GM21528 (cell line): ENCODE results near the gene GRAMD2A.
A peak's percentile ranks its signal among the peaks of the same experiment; 100 is the strongest.

ENCODE experiments used
- ATAC-seq: cut with Tn5 transposase; IDR thresholded peaks from one replicate; pipeline ENCODE4 v1.9.1; 2021; ENCODE audit warnings: mild to moderate bottlenecking, moderate library complexity; ENCODE audit not compliant: unreplicated experiment, low FRiP score

Gene GRAMD2A

DNA sequence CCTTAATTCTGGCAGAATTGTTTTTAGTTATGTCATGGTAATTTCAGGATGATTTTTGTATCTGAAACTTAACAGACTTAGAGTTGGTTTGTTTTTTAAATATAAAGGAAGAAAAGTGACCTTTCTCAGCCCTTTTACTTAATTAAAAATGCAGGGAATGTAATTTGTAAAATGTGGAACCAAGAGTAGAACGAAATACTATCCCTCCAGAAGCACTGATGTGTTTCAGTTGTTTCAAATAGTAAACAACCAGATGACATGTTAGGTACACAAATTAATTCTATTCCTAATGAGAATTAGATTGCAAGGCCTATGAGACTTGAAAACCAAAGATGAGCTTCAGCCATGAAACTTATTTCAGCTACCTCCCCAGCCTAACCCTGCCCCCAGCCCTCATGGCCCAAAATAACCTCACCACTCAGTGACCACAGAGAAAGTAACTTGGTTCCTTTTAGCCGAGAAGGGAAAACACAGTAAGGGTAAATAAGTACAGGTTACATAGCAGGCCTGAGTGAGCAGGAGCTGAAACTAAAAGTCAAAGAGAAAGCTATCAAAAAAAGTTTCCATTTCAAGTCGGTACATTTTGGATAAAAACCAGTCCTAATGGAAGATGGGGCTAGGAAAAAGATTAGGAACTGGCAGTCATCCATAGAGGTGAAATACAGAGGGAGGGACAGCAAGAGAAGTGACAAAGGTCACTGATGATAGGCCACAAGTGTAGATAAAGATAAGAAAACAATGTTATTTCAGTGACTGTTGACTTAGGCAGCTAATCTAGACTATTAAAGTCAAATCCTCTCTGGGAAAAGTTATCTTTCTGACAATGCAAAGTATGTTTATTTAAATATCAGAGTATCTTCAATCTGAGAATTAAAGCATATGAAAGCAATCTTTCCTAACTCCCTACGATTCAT lies 56.2 kb downstream of the GRAMD2A start:
- peak; percentile 99 for ATAC-seq

DNA sequence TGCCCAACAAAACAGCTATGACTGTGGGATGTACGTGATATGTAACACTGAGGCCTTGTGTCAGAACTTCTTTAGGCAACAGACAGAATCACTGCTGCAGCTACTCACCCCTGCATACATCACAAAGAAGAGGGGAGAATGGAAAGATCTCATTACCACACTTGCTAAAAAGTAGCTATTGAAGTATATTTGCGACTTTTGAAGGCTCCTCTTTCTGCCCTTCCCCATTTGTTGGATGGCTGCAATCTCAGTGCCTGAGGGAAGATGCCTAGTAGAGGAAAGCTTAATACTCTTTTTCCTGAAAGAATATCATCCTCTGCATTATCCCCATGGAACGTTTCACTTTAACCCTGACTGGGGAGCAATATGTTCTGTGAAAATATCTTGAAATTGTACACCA lies 57.5 kb downstream of the GRAMD2A start:
- no peak for ATAC-seq

DNA sequence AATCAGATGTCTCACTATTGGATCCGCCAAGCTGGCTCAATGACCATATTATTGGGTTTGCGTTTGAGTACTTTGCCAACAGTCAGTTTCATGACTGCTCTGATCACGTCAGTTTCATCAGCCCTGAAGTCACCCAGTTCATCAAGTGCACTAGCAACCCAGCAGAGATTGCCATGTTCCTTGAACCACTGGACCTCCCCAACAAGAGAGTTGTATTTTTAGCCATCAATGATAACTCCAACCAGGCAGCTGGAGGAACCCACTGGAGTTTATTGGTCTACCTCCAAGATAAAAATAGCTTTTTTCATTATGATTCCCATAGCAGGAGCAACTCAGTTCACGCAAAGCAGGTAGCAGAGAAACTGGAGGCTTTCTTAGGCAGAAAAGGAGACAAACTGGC lies 57.9 kb downstream of the GRAMD2A start:
- ATAC-seq = no peak

DNA sequence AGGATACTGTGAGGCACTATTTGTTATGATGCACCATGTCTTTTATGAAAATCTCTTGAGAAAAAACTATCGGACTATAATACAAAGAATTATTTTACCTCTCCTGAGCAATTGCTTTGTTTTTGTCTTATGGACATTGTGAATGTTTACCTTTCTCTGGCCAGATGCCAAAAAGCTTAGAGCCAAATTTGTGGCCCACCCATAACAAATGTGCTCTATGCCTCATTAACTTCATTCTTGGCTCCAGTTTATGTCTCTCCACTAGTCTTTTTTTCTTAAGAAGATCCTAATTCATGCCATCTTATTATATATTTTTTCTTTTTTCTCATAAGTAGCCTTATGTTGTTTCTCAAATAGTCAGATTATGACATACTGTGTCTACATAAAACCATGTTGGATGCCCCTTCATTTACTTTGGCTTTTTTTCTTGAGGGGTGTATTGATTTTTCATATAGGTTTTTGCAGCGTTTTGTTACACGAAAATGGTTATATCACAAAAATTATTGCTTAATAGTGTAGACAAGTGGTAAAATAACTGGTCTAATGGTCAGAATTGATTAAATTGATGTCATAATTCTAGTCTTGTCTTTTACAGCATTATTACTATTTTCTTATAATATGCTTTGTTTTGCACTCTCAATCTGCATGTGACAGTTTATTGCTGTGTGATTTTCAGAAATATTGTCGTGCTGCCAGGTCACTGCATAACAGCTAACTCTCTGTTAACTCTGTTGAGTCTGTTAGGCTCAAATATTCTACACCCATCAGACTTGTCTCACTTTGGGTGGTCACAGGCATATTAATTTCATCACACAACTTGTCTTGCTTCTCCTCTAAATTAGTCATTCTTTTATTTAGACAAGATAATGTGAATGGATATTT lies 61.2 kb downstream of the GRAMD2A start:
- no peak for ATAC-seq

DNA sequence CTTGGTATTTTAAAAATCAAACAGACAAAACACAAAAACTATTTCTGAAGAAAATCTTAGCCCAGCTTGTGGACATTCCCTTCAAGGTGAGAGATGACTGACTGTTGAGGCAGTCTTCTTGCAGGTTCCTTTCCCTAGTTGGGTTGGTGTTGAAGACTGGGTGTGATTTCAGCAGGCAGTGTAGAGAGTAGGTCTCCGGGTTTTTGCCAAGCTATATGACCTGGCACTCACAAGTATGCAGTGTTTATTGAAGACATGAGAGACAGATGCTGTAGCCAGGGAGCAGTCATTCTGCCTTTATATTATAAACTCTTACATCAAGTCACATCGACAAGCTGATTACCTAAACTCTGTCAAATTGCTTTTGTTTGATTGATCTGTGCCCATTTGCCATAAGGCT lies 61.9 kb downstream of the GRAMD2A start:
- no peak for ATAC-seq

DNA sequence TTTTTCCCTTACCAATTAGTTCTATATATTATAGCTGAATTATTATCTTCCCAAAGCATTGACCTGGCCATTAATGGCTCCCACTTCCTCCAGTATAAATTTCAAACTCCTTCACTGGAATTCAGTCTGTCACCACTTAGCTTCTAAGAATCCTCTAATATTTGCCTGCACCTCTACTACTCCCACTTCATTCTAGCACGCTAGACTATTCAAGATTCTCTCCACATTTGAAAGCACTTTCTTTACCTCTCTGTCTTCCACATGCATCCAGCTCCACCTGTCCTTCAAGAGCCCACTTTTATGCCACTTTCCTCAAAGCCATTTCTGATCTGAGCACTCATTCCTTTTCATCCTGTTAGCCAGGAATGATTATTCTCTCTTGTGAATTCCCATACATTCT lies 64.4 kb downstream of the GRAMD2A start:
- no peak for ATAC-seq

DNA sequence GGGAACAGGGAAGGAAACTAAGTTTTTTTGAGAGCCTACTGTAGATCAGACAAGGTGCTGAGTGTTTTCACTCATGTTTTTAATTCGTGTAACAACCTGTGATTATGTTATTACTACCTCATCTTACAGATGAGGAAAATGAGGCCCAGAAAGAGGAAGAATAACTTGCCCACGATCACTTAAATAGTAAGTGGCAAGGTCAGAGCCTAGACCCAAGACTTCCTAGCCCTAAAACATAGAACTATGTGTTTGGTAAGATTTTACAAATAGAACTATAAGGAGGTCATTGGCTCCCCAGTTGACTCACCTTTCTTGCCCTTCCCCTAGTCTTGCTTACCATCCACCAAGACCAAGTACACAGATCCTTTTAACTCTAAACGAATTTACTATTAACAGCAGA lies 65.7 kb downstream of the GRAMD2A start:
- no peak for ATAC-seq

DNA sequence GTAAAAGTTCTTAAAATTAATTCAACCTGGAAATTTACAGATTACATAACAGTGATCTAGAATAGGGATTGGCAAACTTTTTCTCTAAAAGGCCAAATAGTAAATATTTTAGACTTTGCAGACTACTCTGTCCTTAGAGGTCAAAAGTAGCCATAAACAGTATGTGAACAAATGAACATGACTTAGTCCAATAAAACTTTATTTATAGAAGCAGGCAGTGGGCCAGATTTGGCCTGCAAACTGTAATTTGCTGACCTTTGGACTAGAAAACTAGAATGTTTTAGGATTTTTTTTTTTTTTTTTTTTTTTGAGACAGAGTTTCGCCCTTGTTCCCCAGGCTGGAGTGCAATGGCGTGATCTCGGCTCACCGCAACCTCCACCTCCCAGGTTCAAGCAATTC lies 67.3 kb downstream of the GRAMD2A start:
- ATAC-seq = no peak

DNA sequence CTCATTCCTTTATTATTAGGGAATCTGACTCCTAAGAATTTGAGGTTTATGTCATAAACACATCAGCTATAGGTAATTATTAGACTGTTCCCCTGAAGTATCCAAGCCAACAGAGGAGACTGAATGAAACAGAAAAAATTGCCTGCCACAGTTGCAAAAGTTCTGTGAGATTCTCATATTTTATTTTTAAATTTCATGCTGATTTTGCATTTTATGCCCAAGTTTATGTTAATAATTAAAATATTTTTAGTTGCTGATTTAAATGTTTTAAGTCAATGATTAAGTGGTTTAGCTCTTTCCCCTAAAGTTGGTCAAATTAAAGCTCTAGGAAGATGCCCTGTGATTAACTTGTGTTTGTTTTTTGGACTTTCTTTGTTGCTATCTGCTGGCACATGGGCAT lies 69.2 kb downstream of the GRAMD2A start:
- no peak for ATAC-seq

DNA sequence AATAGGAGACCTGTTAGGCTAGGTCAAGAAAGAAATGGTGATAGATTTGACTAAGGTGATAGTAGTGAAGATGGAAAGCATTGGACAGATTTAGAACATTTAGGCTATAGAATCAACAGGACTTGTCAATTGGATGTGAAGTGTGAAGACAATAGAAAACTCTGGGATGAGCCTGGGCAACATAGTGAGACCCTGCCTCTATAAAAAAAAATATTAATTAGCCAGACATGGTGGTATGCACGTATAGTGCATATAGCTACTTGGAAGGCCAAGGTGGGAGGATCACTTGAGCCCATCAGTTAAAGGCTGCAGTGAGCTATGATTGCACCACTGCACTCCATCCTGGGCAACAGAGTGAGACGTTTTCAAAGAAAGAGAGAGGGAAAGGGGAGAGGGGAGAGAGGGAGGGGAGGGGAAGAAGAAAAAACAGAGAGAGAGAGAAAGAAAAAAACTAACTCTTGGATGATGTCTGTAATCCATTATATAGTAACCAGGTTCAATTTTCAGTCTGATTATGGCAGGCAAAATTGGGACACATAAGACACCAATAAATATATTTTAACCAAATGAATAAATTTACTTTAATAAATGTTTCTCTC lies 69.8 kb downstream of the GRAMD2A start:
- ATAC-seq = no peak

DNA sequence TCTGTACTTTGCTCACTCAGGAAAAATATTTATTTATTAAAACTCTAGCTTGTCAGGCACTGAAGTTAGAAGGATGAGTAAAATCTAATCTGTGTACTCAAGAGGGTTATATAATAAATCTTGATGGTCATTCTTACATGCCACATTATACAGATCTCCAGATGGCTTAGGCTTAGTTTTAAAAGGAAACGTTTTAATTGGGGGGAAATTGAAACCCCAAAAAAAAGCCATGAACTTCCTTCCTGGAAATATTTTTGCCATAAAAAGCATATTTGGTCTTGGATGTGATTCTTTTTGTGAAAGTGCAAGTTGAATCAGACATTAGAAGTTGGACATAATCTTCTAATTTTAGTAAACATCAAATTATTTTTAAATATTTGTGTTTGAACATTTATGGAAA lies 73.4 kb downstream of the GRAMD2A start:
- no peak for ATAC-seq

DNA sequence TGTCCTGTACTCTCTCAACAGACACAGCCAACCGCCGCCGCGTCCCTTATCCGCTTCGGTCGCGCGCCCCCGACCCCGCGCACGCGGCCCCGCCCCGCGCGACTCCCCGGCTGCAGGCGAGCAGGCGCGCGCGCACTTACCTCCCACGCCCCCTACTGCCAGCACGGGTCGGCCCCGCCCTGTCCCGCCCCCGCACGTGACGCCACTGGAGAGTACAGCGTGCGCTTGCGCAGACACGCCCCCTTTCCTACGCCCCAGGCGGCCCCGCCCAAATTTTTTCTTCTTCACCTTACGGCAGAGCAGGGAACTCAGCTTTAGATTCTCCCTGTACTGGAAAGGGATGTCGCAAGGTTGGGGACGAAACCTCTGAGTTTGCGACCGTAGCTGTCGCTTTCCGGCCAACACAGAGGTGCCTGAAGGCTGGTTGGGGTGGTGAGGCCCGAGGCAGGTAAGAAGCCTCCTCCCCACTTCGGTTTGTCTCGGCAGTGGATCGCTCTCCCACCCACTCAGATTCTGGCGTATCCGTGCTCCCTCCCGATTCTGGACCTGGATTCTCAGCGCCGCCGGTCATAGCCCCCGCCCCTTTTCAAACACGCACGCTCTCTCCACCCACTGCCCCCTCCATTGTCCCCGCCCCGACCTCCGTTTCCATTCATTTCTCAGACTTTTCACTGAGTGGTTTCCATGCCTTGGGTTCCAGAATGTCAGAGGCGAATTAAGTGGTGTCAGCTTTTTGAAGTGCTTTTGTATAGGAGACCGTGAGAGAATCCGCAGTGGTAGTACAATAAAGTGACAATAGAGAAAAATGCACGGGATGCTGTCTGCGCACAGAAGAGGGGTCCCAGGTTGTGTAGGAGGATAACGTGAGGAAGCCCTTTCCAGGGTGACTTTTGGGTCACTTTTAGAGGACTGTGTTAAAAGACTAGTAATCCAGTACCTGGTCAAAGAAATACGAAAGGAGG lies 79.3 kb downstream of the GRAMD2A start, which contains the start of the genes MYO9A and SENP8:
Gene MYO9A, minus strand, starts transcription at position 134 of the 962 bp plus-strand sequence. CDS start 71,587 bp downstream, outside the sequence.
Gene SENP8, plus strand, starts transcription at position 387 of the 962 bp plus-strand sequence. CDS start 21,221 bp downstream, outside the sequence.
- peak; percentile 66 for ATAC-seq

DNA sequence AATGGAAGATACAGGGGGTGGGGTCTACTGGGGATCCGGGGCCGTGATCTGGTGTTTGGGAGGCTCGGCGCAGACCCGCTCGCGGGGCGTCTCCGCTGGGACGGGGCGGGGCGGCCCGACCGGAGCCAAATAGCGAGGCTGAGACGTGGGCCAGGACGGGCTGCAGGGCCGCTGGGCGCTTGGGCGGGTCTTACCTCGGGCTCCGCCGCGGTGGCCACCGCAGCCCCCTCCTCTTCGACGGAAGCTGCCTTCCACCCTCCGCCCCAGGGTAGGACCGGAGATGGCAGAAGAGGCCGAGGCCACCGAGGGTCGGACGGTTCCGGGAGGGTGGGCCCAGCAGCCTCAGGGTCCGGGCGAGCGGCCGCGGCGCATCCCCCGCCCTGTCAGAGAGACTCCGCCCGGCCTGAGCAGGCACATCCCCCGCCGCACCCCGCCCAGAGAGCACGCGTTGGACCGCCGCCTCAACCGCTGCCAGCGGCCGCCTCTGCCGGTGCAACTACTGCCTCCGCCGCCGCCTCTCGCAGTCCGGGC lies 80.0 kb downstream of the GRAMD2A start:
- ATAC-seq = peak; percentile 62

DNA sequence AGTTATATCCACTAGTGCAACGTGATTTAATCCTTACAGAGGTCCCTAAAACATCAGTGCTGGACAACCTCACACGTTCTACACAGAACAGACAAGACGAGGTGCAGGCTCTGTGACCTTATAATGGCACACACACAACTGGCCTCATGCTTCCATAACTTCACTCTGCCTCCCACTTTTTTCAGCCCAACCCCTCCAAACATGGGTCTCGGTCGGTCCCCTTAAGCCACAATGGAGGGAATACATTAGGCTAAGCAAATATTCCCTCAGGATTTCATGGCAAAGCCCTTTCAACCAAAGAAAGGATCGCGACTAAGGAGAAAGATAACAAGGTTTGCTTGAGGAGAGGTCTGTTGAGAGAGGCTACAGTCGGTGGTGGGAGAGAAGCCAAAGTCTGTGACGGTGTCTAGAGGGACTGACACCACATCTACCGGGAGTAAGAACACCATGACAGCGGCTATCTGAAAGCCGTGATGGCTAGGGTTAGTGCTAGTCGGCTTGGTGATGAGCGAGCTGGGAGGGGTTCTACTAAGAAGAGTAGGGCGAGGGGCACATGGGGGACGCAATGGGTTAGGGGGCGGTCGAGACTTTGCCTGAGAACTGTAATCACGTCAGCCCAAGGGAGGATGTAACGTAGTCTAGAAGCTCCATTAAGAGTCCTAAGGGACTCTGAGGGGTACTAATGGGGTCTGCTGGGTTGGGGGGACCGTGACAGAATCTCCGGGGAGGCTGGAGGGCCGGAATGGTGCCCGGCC lies 80.7 kb downstream of the GRAMD2A start:
- peak; percentile 13 for ATAC-seq

DNA sequence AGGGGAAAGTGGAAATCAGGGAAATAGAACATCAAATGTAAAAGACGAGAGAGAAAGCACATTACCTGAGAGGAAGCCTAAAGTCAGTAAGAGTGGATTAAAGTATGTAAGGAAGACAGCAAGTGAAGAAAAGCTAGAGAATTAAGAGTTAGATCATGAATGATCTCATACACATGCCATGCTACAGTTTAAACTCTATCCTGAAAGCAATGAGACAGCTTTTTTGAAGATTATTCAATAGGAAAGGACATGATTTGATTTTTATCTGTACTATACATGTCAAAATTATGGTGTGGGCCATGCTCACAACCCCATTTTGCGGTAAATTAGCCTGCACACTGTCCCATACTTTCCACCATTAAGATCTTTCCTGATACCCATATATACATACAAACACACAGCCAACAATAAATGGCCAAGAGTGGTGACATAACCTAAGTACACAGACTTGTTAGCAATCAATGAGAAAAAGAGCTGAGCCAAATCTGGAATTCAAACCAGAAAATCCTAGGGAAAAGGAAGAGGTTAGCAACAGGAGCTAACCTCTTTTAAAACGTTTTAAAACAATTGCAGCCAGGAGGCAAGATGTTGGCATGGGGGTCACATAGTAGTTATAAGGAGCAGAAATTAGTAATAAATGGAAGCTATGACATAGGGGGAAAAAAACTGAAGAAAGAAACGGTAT lies 84.1 kb downstream of the GRAMD2A start:
- ATAC-seq = no peak

DNA sequence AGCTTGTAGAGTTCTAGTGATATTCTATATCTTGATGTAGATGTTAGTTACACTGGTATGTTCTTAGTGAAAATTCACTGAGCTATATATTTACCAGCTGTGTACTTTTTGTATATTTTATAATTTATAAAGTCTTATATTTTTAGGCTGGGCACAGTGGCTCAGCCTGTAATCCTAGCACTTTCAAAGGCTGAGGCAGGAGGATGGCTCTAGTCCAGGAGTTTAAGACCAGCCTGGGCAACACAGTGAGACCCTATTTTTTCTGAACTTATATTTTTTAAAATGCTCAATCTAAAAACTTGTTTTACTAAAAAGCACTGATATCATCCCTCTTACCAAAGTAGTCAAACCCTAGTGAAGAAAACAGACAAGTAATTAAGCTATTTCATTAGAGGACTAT lies 84.8 kb downstream of the GRAMD2A start:
- no peak for ATAC-seq

DNA sequence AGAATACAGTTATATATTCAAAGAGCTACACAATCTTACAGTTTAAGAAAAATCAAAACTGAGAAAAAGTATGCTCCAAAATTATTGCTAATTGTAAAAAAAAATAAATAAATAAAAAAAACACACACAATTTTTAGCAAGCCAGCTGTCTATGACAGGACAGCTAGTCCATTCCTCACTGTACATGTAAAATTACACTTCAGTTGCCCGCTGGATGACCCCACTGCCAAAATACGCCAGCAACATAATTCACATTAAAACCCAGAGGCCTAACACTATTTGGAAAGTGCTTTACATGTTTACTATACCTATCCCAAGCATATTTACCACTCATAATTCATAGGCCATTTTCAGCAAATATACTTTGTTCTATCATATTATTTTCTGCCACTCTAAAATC lies 85.5 kb downstream of the GRAMD2A start:
- ATAC-seq = no peak

DNA sequence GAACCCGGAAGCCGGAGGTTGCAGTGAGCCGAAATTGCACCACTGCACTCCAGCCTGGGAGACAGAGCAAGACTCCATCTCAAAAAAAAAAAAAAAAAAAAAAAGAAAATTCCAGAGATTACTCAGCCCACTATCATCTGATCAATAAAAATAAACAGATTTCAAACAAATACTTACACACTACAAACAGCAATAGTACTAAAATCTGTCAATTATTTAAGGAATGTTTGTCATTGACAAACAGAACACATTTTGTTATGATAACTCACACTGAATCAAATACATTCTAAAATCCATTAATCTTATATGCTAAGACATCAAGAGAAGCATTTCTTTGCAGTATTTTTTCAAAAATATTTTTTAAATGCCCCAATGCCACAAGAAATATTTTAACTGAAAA lies 87.2 kb downstream of the GRAMD2A start:
- no peak for ATAC-seq
